IMR-90 (cell line): ENCODE results near the gene TDRD12. TPM values are rescaled to one million over a fixed set of nuclear protein-coding genes. Genes with fewer than 3 reads are reported as not detected.

Source experiments
- ATAC-seq: fragments of 200-7000 bp; cut with Tn5 transposase; 2 replicates; pipeline ENCODE4 v1.9.1; 2020; ENCODE audit warnings: low read depth, mild to moderate bottlenecking, moderate library complexity
- BruUV-seq: library from RNA; stranded (reverse); fragments of 400-500 nt; replicated peaks from 2 replicates; lab custom pipeline; 2021; lab: Mats Ljungman, UMichigan
- CTCF ChIA-PET: fragments of 300-600 bp; formaldehyde crosslinking; extraction: SDS; loops from one replicate; lab custom pipeline; 2021; ENCODE audit warnings: antibody characterized with exemption; lab: Yijun Ruan, JAX
- POLR2A ChIA-PET: fragments of 300-600 bp; sonication (Branson Sonifier 250); formaldehyde crosslinking; loops from one replicate; lab custom pipeline; 2022; ENCODE audit warnings: antibody characterized with exemption; ENCODE audit not compliant: unreplicated experiment; lab: Charles Lee
- DNase-seq: peaks from one replicate; pipeline ENCODE4 v3.0.0; 2013
- H2AFZ ChIP-seq: replicated peaks from 2 replicates; pipeline ENCODE3; 2013; ENCODE audit warnings: low read length, mild to moderate bottlenecking; ENCODE audit not compliant: poor library complexity
- H2AK5ac ChIP-seq: 2 replicates; pipeline ENCODE4 v1.6.1; 2013; ENCODE audit warnings: low read depth, low read length, inconsistent platforms
- H2AK9ac ChIP-seq: replicated peaks from 2 replicates; pipeline ENCODE3; 2013; ENCODE audit warnings: mild to moderate bottlenecking, low read depth, low read length, moderate library complexity; ENCODE audit not compliant: poor library complexity
- H2BK120ac ChIP-seq: 2 replicates; pipeline ENCODE4 v1.6.1; 2013; ENCODE audit warnings: low read depth, low read length, inconsistent platforms
- H2BK15ac ChIP-seq: 3 replicates; pipeline ENCODE4 v1.6.1; 2013; ENCODE audit warnings: low read depth, low read length, inconsistent platforms
- H2BK20ac ChIP-seq: 2 replicates; pipeline ENCODE4 v1.6.1; 2013; ENCODE audit warnings: low read depth, mild to moderate bottlenecking, inconsistent platforms, low read length, moderate library complexity
- H2BK5ac ChIP-seq: 2 replicates; pipeline ENCODE4 v1.6.1; 2013; ENCODE audit warnings: mild to moderate bottlenecking, low read depth, low read length, inconsistent platforms; ENCODE audit not compliant: poor library complexity, severe bottlenecking
- H3K14ac ChIP-seq: replicated peaks from 2 replicates; pipeline ENCODE4 v1.6.1; 2013; ENCODE audit warnings: low read depth, low read length, inconsistent platforms
- H3K18ac ChIP-seq: 2 replicates; pipeline ENCODE4 v1.6.1; 2013; ENCODE audit warnings: low read depth, low read length, control low read depth
- H3K23ac ChIP-seq: 2 replicates; pipeline ENCODE4 v1.6.1; 2013; ENCODE audit warnings: low read depth, low read length, inconsistent platforms
- H3K27ac ChIP-seq: 2 replicates; pipeline ENCODE4 v1.5.1; 2013; ENCODE audit warnings: mild to moderate bottlenecking, control low read depth, low read length; ENCODE audit not compliant: insufficient read depth
- H3K27me3 ChIP-seq: 2 replicates; pipeline ENCODE4 v1.6.1; 2013; ENCODE audit warnings: low read length; ENCODE audit not compliant: control insufficient read depth, insufficient read depth
- H3K36me3 ChIP-seq: 2 replicates; pipeline ENCODE4 v1.6.1; 2013; ENCODE audit warnings: low read length, mixed read lengths; ENCODE audit not compliant: control insufficient read depth, insufficient read depth
- H3K4ac ChIP-seq: 2 replicates; pipeline ENCODE4 v1.6.1; 2013; ENCODE audit warnings: low read depth, low read length, inconsistent platforms
- H3K4me1 ChIP-seq: 2 replicates; pipeline ENCODE4 v1.6.1; 2013; ENCODE audit warnings: low read length, mixed read lengths; ENCODE audit not compliant: control insufficient read depth, insufficient read depth
- H3K4me2 ChIP-seq: 2 replicates; pipeline ENCODE4 v1.6.1; 2013; ENCODE audit warnings: low read depth, mild to moderate bottlenecking, control low read depth, low read length, moderate library complexity
- H3K4me3 ChIP-seq: 2 replicates; pipeline ENCODE4 v1.5.1; 2013; ENCODE audit warnings: low read depth, mild to moderate bottlenecking, control low read depth, low read length, moderate library complexity; ENCODE audit not compliant: insufficient read depth
- H3K56ac ChIP-seq: 2 replicates; pipeline ENCODE4 v1.6.1; 2013; ENCODE audit warnings: low read length, inconsistent platforms; ENCODE audit not compliant: insufficient read depth; ENCODE audit errors: extremely low read depth
- H3K79me1 ChIP-seq, 2 experiments: 2 replicates each; pipeline ENCODE4 v1.6.1; 2013; ENCODE audit warnings: low read length in 2 of 2, inconsistent platforms in 1 of 2, low read depth in 1 of 2
- H3K9ac ChIP-seq: 2 replicates; pipeline ENCODE4 v1.6.1; 2013; ENCODE audit warnings: low read depth, low read length, control low read depth
- H3K9me1 ChIP-seq: 2 replicates; pipeline ENCODE4 v1.6.1; 2013; ENCODE audit warnings: low read length, inconsistent platforms; ENCODE audit not compliant: insufficient read depth
- H3K9me3 ChIP-seq: 2 replicates; pipeline ENCODE4 v1.6.1; 2013; ENCODE audit warnings: low read length; ENCODE audit not compliant: control insufficient read depth, insufficient read depth
- H4K20me1 ChIP-seq: 2 replicates; pipeline ENCODE4 v1.6.1; 2013; ENCODE audit warnings: low read length, inconsistent platforms; ENCODE audit not compliant: insufficient read depth
- H4K5ac ChIP-seq: 2 replicates; pipeline ENCODE4 v1.6.1; 2013; ENCODE audit warnings: mild to moderate bottlenecking, low read depth, low read length, control low read depth
- H4K8ac ChIP-seq, 2 experiments: 2 replicates each; pipeline ENCODE4 v1.6.1; 2013; ENCODE audit warnings: low read depth in 2 of 2, low read length in 2 of 2, control low read depth in 1 of 2, inconsistent platforms in 1 of 2
- H4K91ac ChIP-seq: 2 replicates; pipeline ENCODE4 v1.6.1; 2013; ENCODE audit warnings: low read depth, low read length, inconsistent platforms; ENCODE audit not compliant: insufficient read depth
- BHLHE40 ChIP-seq: fragments of 150-350 bp; IDR thresholded peaks from 2 replicates; pipeline ENCODE4 v1.6.1; 2016; ENCODE audit warnings: mild to moderate bottlenecking, low read depth, low read length
- CEBPB ChIP-seq: IDR thresholded peaks from 2 replicates; pipeline ENCODE4 v1.6.1; 2012; ENCODE audit warnings: low read depth, low read length, improper control_type of control experiment
- CHD1 ChIP-seq: IDR thresholded peaks from 2 replicates; pipeline ENCODE4 v1.6.1; 2012; ENCODE audit warnings: low read depth, low read length, improper control_type of control experiment
- CTCF ChIP-seq: conservative IDR thresholded peaks from 2 replicates; pipeline ENCODE4 v1.5.1; 2012; ENCODE audit warnings: mild to moderate bottlenecking, low read depth, low read length, improper control_type of control experiment
- FOS ChIP-seq: fragments of 150-350 bp; IDR thresholded peaks from 2 replicates; pipeline ENCODE4 v1.6.1; 2016; ENCODE audit warnings: low read depth, low read length
- MAFK ChIP-seq: IDR thresholded peaks from 2 replicates; pipeline ENCODE4 v1.6.1; 2012; ENCODE audit warnings: low read depth, low read length, improper control_type of control experiment
- MAZ ChIP-seq: IDR thresholded peaks from 2 replicates; pipeline ENCODE4 v1.6.1; 2012; ENCODE audit warnings: low read depth, mild to moderate bottlenecking, low read length, improper control_type of control experiment, moderate library complexity, borderline replicate concordance
- MXI1 ChIP-seq: IDR thresholded peaks from 2 replicates; pipeline ENCODE4 v1.6.1; 2012; ENCODE audit warnings: low read depth, mild to moderate bottlenecking, low read length, moderate library complexity, borderline replicate concordance
- NFE2L2 ChIP-seq: fragments of 150-350 bp; IDR thresholded peaks from 2 replicates; pipeline ENCODE4 v1.6.1; 2016; ENCODE audit warnings: low read depth, mild to moderate bottlenecking, low read length
- POLR2A ChIP-seq: IDR thresholded peaks from 2 replicates; pipeline ENCODE4 v1.6.1; 2012; ENCODE audit warnings: mild to moderate bottlenecking, low read depth, low read length
- RAD21 ChIP-seq: IDR thresholded peaks from 2 replicates; pipeline ENCODE4 v1.6.1; 2012; ENCODE audit warnings: low read length, improper control_type of control experiment
- RCOR1 ChIP-seq: IDR thresholded peaks from 2 replicates; pipeline ENCODE4 v1.6.1; 2012; ENCODE audit warnings: mild to moderate bottlenecking, low read length, improper control_type of control experiment; ENCODE audit not compliant: insufficient replicate concordance
- RFX5 ChIP-seq: IDR thresholded peaks from 2 replicates; pipeline ENCODE4 v1.8.0; 2012; ENCODE audit warnings: low read depth, mild to moderate bottlenecking, low read length, moderate library complexity
- SMC3 ChIP-seq: fragments of 150-350 bp; IDR thresholded peaks from 2 replicates; pipeline ENCODE4 v1.6.1; 2016; ENCODE audit warnings: low read depth, mild to moderate bottlenecking, antibody characterized with exemption, low read length, moderate library complexity
- USF2 ChIP-seq: fragments of 150-350 bp; IDR thresholded peaks from 2 replicates; pipeline ENCODE4 v1.6.1; 2017; ENCODE audit warnings: mild to moderate bottlenecking, antibody characterized with exemption, low read length, low read depth
- WGBS, 2 experiments: methylation state at CpG; one replicate each; pipeline versions ENCODE4 v1.1.5 to v1.1.7; 2013; ENCODE audit warnings: missing lambda C conversion rate in 2 of 2; ENCODE audit not compliant: insufficient read length in 1 of 2; ENCODE audit errors: extremely low coverage in 2 of 2; 5-methylcytosine and 5-hydroxymethylcytosine counted together
- dilution Hi-C: fragments of 300-500 bp; cut with HindIII; formaldehyde crosslinking; loops from one replicate; pipeline ENCODE4 v1.14.3; 2018; ENCODE audit warnings: low sequenced_read_pairs; ENCODE audit not compliant: unreplicated experiment
- in situ Hi-C: fragments of 300-500 bp; cut with MboI; formaldehyde crosslinking; loops from 3 replicates; pipeline ENCODE4 v1.14.3; 2019; ENCODE audit warnings: low sequenced_read_pairs, inconsistent platforms, mixed read lengths
- intact Hi-C: fragments of 100-400 bp; cut with micrococcal nuclease; formaldehyde crosslinking; loops from 2 replicates; pipeline ENCODE4 v1.10.0; 2022
- polyA plus RNA-seq, 3 experiments: library from polyadenylated mRNA; depleted of rRNA; stranded (reverse); fragments of >200 nt; gene quantifications; 2 replicates each; pipeline ENCODE4 v1.2.3, GENCODE V29; 2012; ENCODE audit warnings: low replicate concordance in 1 of 3
- total RNA-seq: library from RNA; depleted of rRNA; stranded (reverse); fragments of >200 nt; gene quantifications from 2 replicates; pipeline ENCODE4 v1.2.3, GENCODE V29; 2012
- TF ChIP-seq, protein P1 (sequence below): fragments of 150-350 bp; IDR thresholded peaks from 2 replicates; pipeline ENCODE4 v1.6.1; 2016; ENCODE audit warnings: low read depth, mild to moderate bottlenecking, low read length, moderate library complexity, borderline replicate concordance

TDRD12 gene
- total and polyA plus RNA-seq, 2 of the 4 experiments (the other 2 are of a cell fraction), result under 0.01 to 0.07 TPM

GRCh38 chr19:32842061-32842460 lies 122.5 kb downstream of the TDRD12 start:
- Histone ChIP-seq H2BK120ac (no peak overlapping the region), H2BK20ac (no peak overlapping the region), H3K18ac (no peak overlapping the region), H3K4me2 (no peak overlapping the region), H4K5ac (no peak overlapping the region), H3K79me1 (no peaks in the 10 kb centered on the region), H3K14ac (no peak overlapping the region), H3K4me1 (no peaks in the 10 kb centered on the region), H3K9ac (no peak overlapping the region), H2AK9ac (no peak overlapping the region), H3K27ac (no peak overlapping the region), H3K23ac (no peak overlapping the region), H2AFZ (no peak overlapping the region), H3K9me3 (no peaks in the 10 kb centered on the region), H3K4ac (no peak overlapping the region), H4K8ac (no peak overlapping the region), H3K36me3 (no peaks in the 10 kb centered on the region), H3K4me3 (no peak overlapping the region), H3K9me1 (no peaks in the 10 kb centered on the region), H4K20me1 (no peaks in the 10 kb centered on the region), H2BK5ac (no peak overlapping the region), H3K56ac (no peak overlapping the region), H4K91ac (no peak overlapping the region), H2AK5ac (no peak overlapping the region), H2BK15ac (no peak overlapping the region), H3K27me3 (no peaks in the 10 kb centered on the region)
- ChIA-PET CTCF (interaction anchor here (0.5 kb wide), 1 partner anchor 1062 kb away, joined by 5 read pairs; no protein-coding TSS in a partner anchor), POLR2A (no interaction called here)
- dilution Hi-C loops, result no loop called here
- no peak for TF ChIP-seq CEBPB
- TF ChIP-seq USF2, result no peak
- TF ChIP-seq BHLHE40, result no peak
- TF ChIP-seq CTCF, result no peak
- no peak for TF ChIP-seq RFX5
- no peak for TF ChIP-seq CHD1
- TF ChIP-seq, protein P1, sequence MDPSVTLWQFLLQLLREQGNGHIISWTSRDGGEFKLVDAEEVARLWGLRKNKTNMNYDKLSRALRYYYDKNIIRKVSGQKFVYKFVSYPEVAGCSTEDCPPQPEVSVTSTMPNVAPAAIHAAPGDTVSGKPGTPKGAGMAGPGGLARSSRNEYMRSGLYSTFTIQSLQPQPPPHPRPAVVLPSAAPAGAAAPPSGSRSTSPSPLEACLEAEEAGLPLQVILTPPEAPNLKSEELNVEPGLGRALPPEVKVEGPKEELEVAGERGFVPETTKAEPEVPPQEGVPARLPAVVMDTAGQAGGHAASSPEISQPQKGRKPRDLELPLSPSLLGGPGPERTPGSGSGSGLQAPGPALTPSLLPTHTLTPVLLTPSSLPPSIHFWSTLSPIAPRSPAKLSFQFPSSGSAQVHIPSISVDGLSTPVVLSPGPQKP, result no peak
- no peak for TF ChIP-seq FOS
- TF ChIP-seq MXI1, result no peak
- no peak for TF ChIP-seq RCOR1
- no peak for TF ChIP-seq SMC3
- TF ChIP-seq MAZ, result no peak
- TF ChIP-seq NFE2L2, result no peak
- no peak for TF ChIP-seq MAFK
- TF ChIP-seq RAD21, result no peak
- TF ChIP-seq POLR2A, result no peak
- intact Hi-C loops, result no loop called here
- no CpG with 5 or more reads among the region's 8 CpGs for WGBS, 2 experiments
- DNase-seq (no peak), ATAC-seq (no peak)
- in situ Hi-C loops, result no loop called here
- no TSS peak for BruUV-seq
